HCT116 (cell line): Measurements from ENCODE around the gene PIGX. TPM values are rescaled to one million over a fixed set of nuclear protein-coding genes. Genes with fewer than 3 reads are reported as not detected.

Source experiments
- ATAC-seq: fragments of 200-7000 bp; cut with Tn5 transposase; 2 replicates; pipeline ENCODE4 v1.9.1; 2020; ENCODE audit warnings: mild to moderate bottlenecking, moderate library complexity
- BruUV-seq: library from RNA; stranded (reverse); fragments of 400-500 nt; replicated peaks from 2 replicates; lab custom pipeline; 2021; lab: Mats Ljungman, UMichigan
- CTCF ChIA-PET: fragments of 300-600 bp; sonication (Branson Sonifier 250); formaldehyde crosslinking; loops from one replicate; lab custom pipeline; 2021; ENCODE audit warnings: antibody characterized with exemption; lab: Charles Lee
- POLR2A ChIA-PET: fragments of 300-600, 350-600 bp; sonication (Branson Sonifier 250); formaldehyde crosslinking; loops from one replicate; lab custom pipeline; 2021; ENCODE audit warnings: antibody characterized with exemption; lab: Charles Lee
- RAD21 ChIA-PET, 2 experiments: fragments of 300-600 bp; sonication (Branson Sonifier 250); formaldehyde crosslinking; loops; one replicate each; lab custom pipeline; 2023; ENCODE audit warnings: low total read pairs in 2 of 2; ENCODE audit not compliant: uncharacterized antibody in 2 of 2, unreplicated experiment in 2 of 2, low non-redundant PET in 1 of 2; lab: Charles Lee
- DNase-seq: peaks from one replicate; pipeline ENCODE4 v3.0.0-alpha.2; 2010; ENCODE audit warnings: low read depth, low spot score
- H2AFZ ChIP-seq: fragments of 200-600 bp; shearing (Covaris generic), sonication (generic); 2 replicates; pipeline ENCODE4 v1.6.1; 2017; ENCODE audit warnings: low read depth, mixed run types, mixed read lengths, antibody characterized with exemption, low read length; ENCODE audit not compliant: poor library complexity, severe bottlenecking
- H3K27ac ChIP-seq: 2 replicates; pipeline ENCODE4 v1.5.1; 2012; ENCODE audit warnings: low read depth, low read length
- H3K27me3 ChIP-seq: fragments of 200-600 bp; sonication (generic); 2 replicates; pipeline ENCODE4 v1.6.1; 2016; ENCODE audit warnings: mixed run types, low read length, mixed read lengths; ENCODE audit not compliant: insufficient read depth
- H3K36me3 ChIP-seq, 2 experiments: fragments of 200-500 bp in 1 of 2; fragments of 200-600 bp in 1 of 2; sonication (Bioruptor generic) in 1 of 2; sonication (generic) in 1 of 2; 2 replicates each; pipeline versions ENCODE4 v1.5.1 to v1.6.1; 2014 to 2016; ENCODE audit warnings: low read length in 2 of 2, inconsistent platforms in 1 of 2, mixed read lengths in 1 of 2, mixed run types in 1 of 2; ENCODE audit not compliant: insufficient read depth in 2 of 2, control insufficient read depth in 1 of 2
- H3K4me1 ChIP-seq, 2 experiments: fragments of 200-600 bp in 1 of 2; sonication (generic) in 1 of 2; 2 replicates each; pipeline versions ENCODE4 v1.5.1 to v1.6.1; 2012 to 2017; ENCODE audit warnings: low read length in 2 of 2, inconsistent platforms in 1 of 2, mild to moderate bottlenecking in 1 of 2, mixed read lengths in 1 of 2, mixed run types in 1 of 2, moderate library complexity in 1 of 2; ENCODE audit not compliant: insufficient read depth in 2 of 2, control insufficient read depth in 1 of 2
- H3K4me2 ChIP-seq: fragments of 200-600 bp; sonication (generic); 2 replicates; pipeline ENCODE4 v1.6.1; 2017; ENCODE audit warnings: mixed run types, low read length, mixed read lengths
- H3K4me3 ChIP-seq, 2 experiments: fragments of 200-600 bp in 1 of 2; sonication (generic) in 1 of 2; replicated peaks in 1 of 2; 2 replicates each; pipeline ENCODE4 v1.5.1; 2011 to 2016; ENCODE audit warnings: low read length in 2 of 2, control low read depth in 1 of 2, low read depth in 1 of 2, mild to moderate bottlenecking in 1 of 2, mixed read lengths in 1 of 2, mixed run types in 1 of 2
- H3K79me2 ChIP-seq: fragments of 200-600 bp; sonication (generic); 2 replicates; pipeline ENCODE4 v1.6.1; 2017; ENCODE audit warnings: mild to moderate bottlenecking, mixed run types, low read length, moderate library complexity, mixed read lengths; ENCODE audit not compliant: insufficient read depth
- H3K9ac ChIP-seq: fragments of 200-600 bp; sonication (generic); 2 replicates; pipeline ENCODE4 v1.6.1; 2016; ENCODE audit warnings: low read length, mixed read lengths
- H3K9me2 ChIP-seq: fragments of 200-600 bp; sonication (generic), shearing (Covaris generic); 2 replicates; pipeline ENCODE4 v1.6.1; 2017; ENCODE audit warnings: mixed run types, mild to moderate bottlenecking, moderate library complexity; ENCODE audit not compliant: insufficient read depth
- H3K9me3 ChIP-seq, 2 experiments: fragments of 200-500 bp in 1 of 2; fragments of 200-600 bp in 1 of 2; sonication (Bioruptor generic) in 1 of 2; sonication (generic) in 1 of 2; 2 replicates each; pipeline ENCODE4 v1.6.1; 2014 to 2017; ENCODE audit warnings: low read length in 2 of 2, mixed read lengths in 2 of 2, inconsistent platforms in 1 of 2, low read depth in 1 of 2, mild to moderate bottlenecking in 1 of 2, mixed run types in 1 of 2, moderate library complexity in 1 of 2; ENCODE audit not compliant: control insufficient read depth in 1 of 2, insufficient read depth in 1 of 2
- H4K20me1 ChIP-seq: fragments of 200-600 bp; sonication (generic), shearing (Covaris generic); 2 replicates; pipeline ENCODE4 v1.6.1; 2017; ENCODE audit warnings: mixed run types, mild to moderate bottlenecking, moderate library complexity; ENCODE audit not compliant: insufficient read depth
- EZH2phosphoT487 ChIP-seq: fragments of 200-600 bp; IDR thresholded peaks from 2 replicates; pipeline ENCODE4 v1.6.1; 2018; ENCODE audit warnings: antibody characterized with exemption, borderline replicate concordance
- FOSL1 ChIP-seq: IDR thresholded peaks from 2 replicates; pipeline ENCODE4 v1.6.1; 2012; ENCODE audit warnings: low read depth
- POLR2A ChIP-seq: IDR thresholded peaks from 2 replicates; pipeline ENCODE4 v1.7.0; 2011; ENCODE audit warnings: borderline replicate concordance; ENCODE audit not compliant: insufficient read depth, insufficient read length; ENCODE audit errors: extremely low read depth
- SP1 ChIP-seq: IDR thresholded peaks from 2 replicates; pipeline ENCODE4 v1.6.1; 2012; ENCODE audit warnings: low read depth
- intact Hi-C: fragments of 100-400 bp; cut with micrococcal nuclease; formaldehyde crosslinking; loops from 2 replicates; pipeline ENCODE4 v1.10.0; 2022
- total RNA-seq: library from RNA; stranded (reverse); gene quantifications from one replicate; pipeline ENCODE4 v1.2.1, GENCODE V29; 2021; ENCODE audit not compliant: unreplicated experiment
- TF ChIP-seq, protein P1 (sequence below): IDR thresholded peaks from 2 replicates; pipeline ENCODE4 v1.6.1; 2012; ENCODE audit warnings: low read depth

Gene PIGX
- total RNA-seq, 1 experiment from 2014 or later = 27.2 TPM

DNA sequence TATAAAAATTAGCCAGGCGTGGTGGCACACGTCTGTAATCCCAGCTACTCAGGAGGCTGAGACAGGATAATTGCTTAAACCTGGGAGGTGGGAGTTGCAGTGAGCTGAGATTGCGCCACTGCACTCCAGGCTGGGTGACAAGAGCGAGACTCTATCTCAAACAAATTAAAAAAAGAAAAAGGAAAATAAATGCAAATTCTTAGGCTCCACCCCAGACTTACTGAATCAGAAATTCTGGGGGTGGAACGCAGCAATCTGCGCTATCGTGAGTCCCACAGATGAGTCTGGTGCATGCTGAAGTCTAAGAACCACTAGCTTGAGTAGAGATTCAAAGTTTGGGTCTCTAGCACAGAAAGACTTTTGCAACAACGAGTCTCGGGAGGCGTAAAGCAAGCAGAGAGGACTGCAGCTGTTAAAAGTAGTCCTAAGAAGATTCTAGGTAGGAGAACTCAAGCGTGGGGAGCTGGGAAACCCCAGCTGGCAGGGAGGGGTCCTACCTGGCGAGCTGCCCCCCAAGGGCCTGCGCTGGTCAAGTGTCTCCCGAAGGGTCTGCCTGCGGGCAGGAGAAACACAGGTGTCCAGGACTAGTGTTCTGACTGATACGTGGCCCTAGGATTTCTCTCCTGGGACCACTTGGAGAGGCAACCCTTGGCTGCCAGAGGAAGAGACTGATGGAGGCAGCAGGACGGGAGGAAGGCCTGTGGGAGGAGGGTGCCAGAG is 22.1 kb upstream of the PIGX start:
- POLR2A ChIA-PET = no interaction called here
- no peak overlapping the region for H3K9ac ChIP-seq
- no TSS peak for BruUV-seq

More for the DNA sequence above, 22.1 kb upstream of the PIGX start:
- H3K4me3 ChIP-seq = no peak overlapping the region
- no peak overlapping the region for H2AFZ ChIP-seq
- no peaks in the 10 kb centered on the region for H3K79me2 ChIP-seq
- H3K36me3 ChIP-seq = no peaks in the 10 kb centered on the region
- no peaks in the 10 kb centered on the region for H3K9me2 ChIP-seq
- no peak for TF ChIP-seq FOSL1
- TF ChIP-seq, protein P1, sequence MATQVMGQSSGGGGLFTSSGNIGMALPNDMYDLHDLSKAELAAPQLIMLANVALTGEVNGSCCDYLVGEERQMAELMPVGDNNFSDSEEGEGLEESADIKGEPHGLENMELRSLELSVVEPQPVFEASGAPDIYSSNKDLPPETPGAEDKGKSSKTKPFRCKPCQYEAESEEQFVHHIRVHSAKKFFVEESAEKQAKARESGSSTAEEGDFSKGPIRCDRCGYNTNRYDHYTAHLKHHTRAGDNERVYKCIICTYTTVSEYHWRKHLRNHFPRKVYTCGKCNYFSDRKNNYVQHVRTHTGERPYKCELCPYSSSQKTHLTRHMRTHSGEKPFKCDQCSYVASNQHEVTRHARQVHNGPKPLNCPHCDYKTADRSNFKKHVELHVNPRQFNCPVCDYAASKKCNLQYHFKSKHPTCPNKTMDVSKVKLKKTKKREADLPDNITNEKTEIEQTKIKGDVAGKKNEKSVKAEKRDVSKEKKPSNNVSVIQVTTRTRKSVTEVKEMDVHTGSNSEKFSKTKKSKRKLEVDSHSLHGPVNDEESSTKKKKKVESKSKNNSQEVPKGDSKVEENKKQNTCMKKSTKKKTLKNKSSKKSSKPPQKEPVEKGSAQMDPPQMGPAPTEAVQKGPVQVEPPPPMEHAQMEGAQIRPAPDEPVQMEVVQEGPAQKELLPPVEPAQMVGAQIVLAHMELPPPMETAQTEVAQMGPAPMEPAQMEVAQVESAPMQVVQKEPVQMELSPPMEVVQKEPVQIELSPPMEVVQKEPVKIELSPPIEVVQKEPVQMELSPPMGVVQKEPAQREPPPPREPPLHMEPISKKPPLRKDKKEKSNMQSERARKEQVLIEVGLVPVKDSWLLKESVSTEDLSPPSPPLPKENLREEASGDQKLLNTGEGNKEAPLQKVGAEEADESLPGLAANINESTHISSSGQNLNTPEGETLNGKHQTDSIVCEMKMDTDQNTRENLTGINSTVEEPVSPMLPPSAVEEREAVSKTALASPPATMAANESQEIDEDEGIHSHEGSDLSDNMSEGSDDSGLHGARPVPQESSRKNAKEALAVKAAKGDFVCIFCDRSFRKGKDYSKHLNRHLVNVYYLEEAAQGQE = no peak
- no peak for TF ChIP-seq SP1
- no peak for TF ChIP-seq POLR2A
- no peak for TF ChIP-seq EZH2phosphoT487
- RAD21 ChIA-PET = no interaction called here
- intact Hi-C loops = no loop called here
- peaks cover 0 to 4% of the 10 kb centered on the region in 2 experiments; a peak in 2 of 4 replicates for H3K4me1 ChIP-seq
- no peaks in the 10 kb centered on the region for H3K27me3 ChIP-seq
- no peaks in the 10 kb centered on the region for H3K9me3 ChIP-seq
- no peak overlapping the region for H3K4me2 ChIP-seq
- no peak for ATAC-seq
- no peak overlapping the region for H3K27ac ChIP-seq
- DNase-seq = no peak
- CTCF ChIA-PET = interaction anchor here (1.2 kb wide), 1 partner anchor 80 kb away, joined by 3 read pairs; no protein-coding TSS in a partner anchor
- H4K20me1 ChIP-seq = no peaks in the 10 kb centered on the region
